ENCODE results near the gene TBC1D32. TPM values are rescaled to one million over a fixed set of nuclear protein-coding genes. Genes with fewer than 3 reads are reported as not detected.
"Not testable (repeated sequence)": the region's sequence is repeated elsewhere in the genome, so short reads cannot be mapped to it uniquely, and the experiment has no call there.

TBC1D32 gene
- total and polyA plus RNA-seq, 3 experiments from 2014 or later = 2.7 to 6.6 (median 4.9) TPM

DNA sequence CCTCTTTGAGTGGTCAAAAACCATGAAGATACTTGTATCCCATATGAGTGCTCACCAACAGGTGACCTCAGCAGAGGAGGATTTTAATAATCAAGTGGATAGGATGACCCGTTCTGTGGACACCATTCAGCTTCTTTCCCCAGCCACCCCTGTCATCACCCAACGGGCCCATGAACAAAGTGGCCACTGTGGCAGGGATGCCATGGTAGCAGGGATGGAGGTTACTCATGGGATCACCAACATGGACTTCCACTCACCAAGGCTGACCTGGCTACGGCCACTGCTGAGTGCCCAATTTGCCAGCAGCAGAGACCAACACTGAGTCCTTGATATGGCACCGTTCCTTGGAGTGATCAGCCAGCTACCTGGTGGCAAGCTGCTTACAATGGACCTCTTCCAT lies 138.2 kb downstream of the TBC1D32 start:
- H3K27ac ChIP-seq (ENCODE audit: low read depth, low read length); H3K36me3 ChIP-seq (ENCODE audit: insufficient read depth, low read length); H3K4me1 ChIP-seq (ENCODE audit: insufficient read depth, low read length); H3K27ac Mint-ChIP-seq; CTCF ChIA-PET; H3K4me3 Mint-ChIP-seq; H3K27me3 Mint-ChIP-seq; H3K4me1 Mint-ChIP-seq; DNase-seq; H3K27me3 ChIP-seq (ENCODE audit: insufficient read depth, low read length, poor library complexity, severe bottlenecking); H3K4me3 ChIP-seq (ENCODE audit: low read length); POLR2A ChIA-PET; H3K9me3 ChIP-seq (ENCODE audit: low read length); H3K9me3 Mint-ChIP-seq: not testable (repeated sequence)
- peaks cover 14 to 48% (median 30%) of the 10 kb centered on the region in 3 donors for H3K36me3 Mint-ChIP-seq

DNA sequence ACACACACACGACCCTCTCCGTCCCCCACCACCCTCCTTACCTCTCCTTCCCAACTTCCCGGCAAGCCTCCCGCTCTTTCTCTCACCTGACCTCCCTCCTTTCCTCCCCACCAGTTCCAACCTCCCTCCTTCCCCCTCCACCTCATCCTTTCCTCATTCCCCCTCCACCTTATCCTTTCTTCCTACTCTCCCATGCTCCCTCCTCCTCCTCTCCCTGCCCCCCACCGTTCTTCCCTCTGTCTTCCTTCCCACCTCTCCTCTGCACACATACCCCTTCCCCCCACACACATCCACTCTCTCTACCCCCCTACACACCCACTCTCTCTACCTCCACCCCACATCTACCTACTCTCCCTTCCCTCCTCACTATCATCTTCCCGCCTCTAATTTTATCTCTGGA lies 144.2 kb downstream of the TBC1D32 start:
- no peaks in the 10 kb centered on the region for H3K4me1 ChIP-seq (ENCODE audit: insufficient read depth, low read length)
- H3K27ac Mint-ChIP-seq = no peak overlapping the region
- no peak overlapping the region for H3K4me3 Mint-ChIP-seq
- H3K36me3 ChIP-seq (ENCODE audit: insufficient read depth, low read length) = no peaks in the 10 kb centered on the region
- no peaks in the 10 kb centered on the region for H3K27me3 ChIP-seq (ENCODE audit: insufficient read depth, low read length, poor library complexity, severe bottlenecking)
- H3K4me1 Mint-ChIP-seq = peaks cover 0 to 2% (median 0%) of the 10 kb centered on the region in 3 donors
- no peak overlapping the region for H3K27ac ChIP-seq (ENCODE audit: low read depth, low read length)
- H3K27me3 Mint-ChIP-seq = no peaks in the 10 kb centered on the region
- H3K9me3 Mint-ChIP-seq = no peaks in the 10 kb centered on the region
- H3K9me3 ChIP-seq (ENCODE audit: low read length) = no peaks in the 10 kb centered on the region
- H3K4me3 ChIP-seq (ENCODE audit: low read length) = no peak overlapping the region
- H3K36me3 Mint-ChIP-seq = peaks cover 4 to 21% (median 10%) of the 10 kb centered on the region in 3 donors
- ChIA-PET CTCF (no interaction called here), POLR2A (no interaction called here)
- DNase-seq = no peak

DNA sequence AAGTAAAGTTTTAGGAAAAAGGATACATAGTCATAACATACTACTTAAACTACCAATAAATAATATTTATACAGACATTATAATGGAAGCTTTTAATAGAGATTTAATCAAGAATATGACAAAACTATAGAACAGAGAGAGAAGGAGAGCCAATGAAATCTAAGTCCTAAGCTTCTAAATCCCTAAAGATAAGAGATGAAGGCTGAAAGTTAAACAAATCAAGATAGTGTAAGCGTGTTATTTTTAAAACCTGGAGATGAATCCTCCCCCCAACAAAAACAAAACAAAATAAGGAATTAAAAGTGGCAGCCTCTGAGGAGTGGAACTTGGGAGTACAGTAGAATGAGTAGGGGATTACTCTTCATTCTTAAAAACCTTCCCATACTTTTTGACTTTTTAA lies 145.9 kb downstream of the TBC1D32 start:
- ChIA-PET CTCF (no interaction called here), POLR2A (no interaction called here)
- Histone ChIP-seq H3K27ac (ENCODE audit: low read depth, low read length) (no peak overlapping the region), H3K4me3 (ENCODE audit: low read length) (no peak overlapping the region), H3K27me3 (ENCODE audit: insufficient read depth, low read length, poor library complexity, severe bottlenecking) (no peaks in the 10 kb centered on the region), H3K9me3 (ENCODE audit: low read length) (no peaks in the 10 kb centered on the region), H3K4me1 (ENCODE audit: insufficient read depth, low read length) (no peaks in the 10 kb centered on the region), H3K36me3 (ENCODE audit: insufficient read depth, low read length) (no peaks in the 10 kb centered on the region)
- Mint-ChIP-seq H3K4me3 (no peak overlapping the region), H3K27ac (no peak overlapping the region), H3K36me3 (peaks cover 5 to 23% (median 9%) of the 10 kb centered on the region in 3 donors), H3K27me3 (no peaks in the 10 kb centered on the region), H3K4me1 (peaks cover 0 to 2% (median 0%) of the 10 kb centered on the region in 3 donors), H3K9me3 (no peaks in the 10 kb centered on the region)
- DNase-seq = no peak

DNA sequence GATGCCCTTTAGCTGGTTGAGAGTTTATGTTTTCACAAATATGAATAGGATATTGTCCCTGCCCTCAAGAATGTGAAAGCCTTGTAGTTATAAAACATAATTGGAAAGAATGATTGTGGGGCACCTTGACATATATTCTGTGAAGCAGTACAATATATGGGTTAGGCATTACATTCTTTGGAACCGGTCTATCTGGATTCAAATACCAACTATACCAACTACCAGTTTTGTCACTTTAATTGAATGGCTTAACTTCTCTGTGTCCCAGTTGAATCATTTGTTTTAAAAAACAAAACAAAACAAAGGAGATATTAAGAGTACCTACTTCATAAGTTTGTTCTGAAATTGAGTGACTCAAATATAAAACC lies 146.5 kb downstream of the TBC1D32 start:
- no peak overlapping the region for H3K27ac ChIP-seq (ENCODE audit: low read depth, low read length)
- Mint-ChIP-seq H3K4me3 (no peak overlapping the region), H3K4me1 (peaks cover 0 to 2% (median 0%) of the 10 kb centered on the region in 3 donors), H3K9me3 (no peaks in the 10 kb centered on the region), H3K27ac (no peak overlapping the region), H3K27me3 (no peaks in the 10 kb centered on the region), H3K36me3 (peaks cover 5 to 17% (median 10%) of the 10 kb centered on the region in 3 donors)
- H3K9me3 ChIP-seq (ENCODE audit: low read length) = no peaks in the 10 kb centered on the region
- DNase-seq = no peak
- H3K4me3 ChIP-seq (ENCODE audit: low read length) = no peak overlapping the region
- CTCF ChIA-PET = no interaction called here
- POLR2A ChIA-PET = no interaction called here
- no peaks in the 10 kb centered on the region for H3K27me3 ChIP-seq (ENCODE audit: insufficient read depth, low read length, poor library complexity, severe bottlenecking)
- no peaks in the 10 kb centered on the region for H3K36me3 ChIP-seq (ENCODE audit: insufficient read depth, low read length)
- H3K4me1 ChIP-seq (ENCODE audit: insufficient read depth, low read length) = no peaks in the 10 kb centered on the region

DNA sequence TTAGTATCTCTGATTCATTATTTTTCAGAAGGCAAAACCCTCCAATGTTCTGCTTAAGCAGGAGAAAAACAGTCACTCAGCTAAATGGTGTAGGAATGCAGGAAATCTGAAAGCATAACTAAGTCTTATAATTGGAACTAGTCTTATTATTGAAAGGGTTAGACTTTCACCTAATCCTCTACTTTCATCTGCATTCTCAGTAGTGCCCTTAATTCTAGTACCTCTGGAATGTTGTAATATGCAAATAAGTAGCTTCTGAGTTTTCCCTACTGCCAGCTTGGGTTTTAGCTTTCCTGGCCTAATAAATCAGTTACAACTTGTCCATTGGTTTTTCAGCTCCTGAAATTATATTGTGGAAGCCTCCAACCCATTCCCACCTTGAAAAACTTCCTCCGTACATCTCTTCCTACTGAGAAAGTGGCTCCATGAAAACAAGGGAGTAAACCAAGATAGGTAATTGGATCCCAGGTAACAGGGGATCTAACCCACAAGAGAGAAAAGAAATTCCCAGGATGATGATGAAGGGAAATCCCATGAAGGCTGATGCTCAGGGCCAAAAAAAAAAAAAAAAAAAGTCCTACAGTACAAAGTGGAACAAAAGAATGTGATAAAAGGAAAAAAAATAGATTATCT lies 147.0 kb downstream of the TBC1D32 start:
- H3K36me3 ChIP-seq (ENCODE audit: insufficient read depth, low read length) = no peaks in the 10 kb centered on the region
- H3K9me3 ChIP-seq (ENCODE audit: low read length) = no peaks in the 10 kb centered on the region
- H3K4me3 Mint-ChIP-seq = no peak overlapping the region
- no peaks in the 10 kb centered on the region for H3K27me3 ChIP-seq (ENCODE audit: insufficient read depth, low read length, poor library complexity, severe bottlenecking)
- H3K4me3 ChIP-seq (ENCODE audit: low read length) = no peak overlapping the region
- POLR2A ChIA-PET = no interaction called here
- no peak overlapping the region for H3K27ac Mint-ChIP-seq
- no peaks in the 10 kb centered on the region for H3K27me3 Mint-ChIP-seq
- H3K27ac ChIP-seq (ENCODE audit: low read depth, low read length) = no peak overlapping the region
- H3K9me3 Mint-ChIP-seq = no peaks in the 10 kb centered on the region
- H3K4me1 Mint-ChIP-seq = peaks cover 0 to 2% (median 0%) of the 10 kb centered on the region in 3 donors
- peaks cover 4 to 14% (median 7%) of the 10 kb centered on the region in 3 donors for H3K36me3 Mint-ChIP-seq
- no peak for DNase-seq
- H3K4me1 ChIP-seq (ENCODE audit: insufficient read depth, low read length) = no peaks in the 10 kb centered on the region
- CTCF ChIA-PET = no interaction called here

DNA sequence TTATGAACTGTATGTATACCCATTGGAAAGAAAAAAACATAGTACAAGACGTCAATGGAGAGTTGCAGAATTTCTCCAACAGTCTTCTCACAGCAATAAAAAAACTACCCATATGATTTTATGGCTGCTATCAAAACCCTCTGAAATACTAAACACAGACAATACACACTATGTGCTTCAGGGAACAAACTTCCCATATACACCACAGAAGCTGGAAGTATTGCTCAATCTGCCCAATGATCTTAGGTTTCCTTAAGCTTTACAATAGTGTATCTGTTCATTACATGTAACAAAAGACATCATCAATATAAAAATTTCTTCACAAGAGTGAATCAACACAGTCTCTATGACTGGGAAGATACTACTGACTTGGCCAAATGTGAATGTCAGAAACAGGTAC lies 150.5 kb downstream of the TBC1D32 start:
- Mint-ChIP-seq H3K36me3 (peaks cover 13 to 35% (median 20%) of the 10 kb centered on the region in 3 donors), H3K27ac (no peak overlapping the region), H3K4me1 (no peaks in the 10 kb centered on the region), H3K9me3 (peaks cover 0 to 9% (median 4%) of the 10 kb centered on the region in 5 donors), H3K27me3 (no peaks in the 10 kb centered on the region), H3K4me3 (no peak overlapping the region)
- DNase-seq = no peak
- Histone ChIP-seq H3K4me3 (ENCODE audit: low read length) (no peak overlapping the region), H3K27ac (ENCODE audit: low read depth, low read length) (no peak overlapping the region), H3K27me3 (ENCODE audit: insufficient read depth, low read length, poor library complexity, severe bottlenecking) (no peaks in the 10 kb centered on the region), H3K4me1 (ENCODE audit: insufficient read depth, low read length) (no peaks in the 10 kb centered on the region), H3K9me3 (ENCODE audit: low read length) (no peaks in the 10 kb centered on the region), H3K36me3 (ENCODE audit: insufficient read depth, low read length) (no peaks in the 10 kb centered on the region)
- POLR2A ChIA-PET = no interaction called here
- CTCF ChIA-PET = no interaction called here

DNA sequence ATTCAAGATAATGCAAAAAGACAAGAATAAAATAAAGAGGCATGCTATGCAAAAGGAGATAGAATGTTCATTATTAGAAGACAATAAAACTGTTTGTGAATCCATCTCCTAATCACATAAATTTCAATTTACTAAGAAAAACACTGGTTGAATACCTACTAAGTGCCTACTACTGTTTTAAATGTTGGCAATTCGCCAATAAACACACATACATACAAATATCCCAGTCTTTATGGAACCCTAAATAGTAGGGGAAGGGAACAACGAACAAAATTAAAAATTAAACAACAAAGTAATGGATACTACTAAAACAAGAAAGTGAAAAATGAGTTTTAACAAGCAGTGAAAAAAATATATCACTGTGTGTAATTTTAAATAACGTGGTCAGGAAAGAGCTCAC lies 158.5 kb downstream of the TBC1D32 start:
- Mint-ChIP-seq H3K27ac (no peak overlapping the region), H3K4me3 (no peak overlapping the region), H3K4me1 (no peaks in the 10 kb centered on the region), H3K36me3 (peaks cover 16 to 61% (median 22%) of the 10 kb centered on the region in 3 donors), H3K9me3 (peaks cover 0 to 13% (median 0%) of the 10 kb centered on the region in 5 donors), H3K27me3 (no peaks in the 10 kb centered on the region)
- Histone ChIP-seq H3K4me3 (ENCODE audit: low read length) (no peak overlapping the region), H3K9me3 (ENCODE audit: low read length) (no peaks in the 10 kb centered on the region), H3K27me3 (ENCODE audit: insufficient read depth, low read length, poor library complexity, severe bottlenecking) (no peaks in the 10 kb centered on the region), H3K27ac (ENCODE audit: low read depth, low read length) (no peak overlapping the region), H3K36me3 (ENCODE audit: insufficient read depth, low read length) (no peaks in the 10 kb centered on the region), H3K4me1 (ENCODE audit: insufficient read depth, low read length) (no peaks in the 10 kb centered on the region)
- no peak for DNase-seq
- ChIA-PET CTCF (no interaction called here), POLR2A (no interaction called here)

DNA sequence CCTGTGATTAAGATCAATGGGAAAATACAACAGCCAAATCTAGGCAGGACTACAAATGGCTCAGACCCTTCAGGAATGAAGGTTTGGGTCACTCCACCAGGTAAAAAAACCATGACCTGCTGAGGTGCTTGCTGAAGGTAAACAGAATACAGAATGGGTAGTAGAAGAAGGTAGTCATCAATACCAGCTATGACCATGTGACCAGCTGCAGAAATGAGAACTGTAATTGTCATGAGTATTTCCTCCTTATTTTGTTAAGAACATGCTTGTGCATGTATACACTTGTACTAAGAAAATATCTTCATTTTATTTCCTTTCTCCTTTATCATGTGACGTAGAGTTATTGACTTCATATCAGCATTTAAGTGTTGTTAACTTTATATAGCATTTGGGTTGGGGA lies 161.8 kb downstream of the TBC1D32 start:
- H3K4me1 Mint-ChIP-seq; H3K36me3 ChIP-seq (ENCODE audit: insufficient read depth, low read length); H3K4me3 ChIP-seq (ENCODE audit: low read length); DNase-seq; H3K9me3 ChIP-seq (ENCODE audit: low read length); H3K27ac ChIP-seq (ENCODE audit: low read depth, low read length); H3K27me3 Mint-ChIP-seq; H3K27me3 ChIP-seq (ENCODE audit: insufficient read depth, low read length, poor library complexity, severe bottlenecking); H3K9me3 Mint-ChIP-seq; H3K27ac Mint-ChIP-seq; CTCF ChIA-PET; POLR2A ChIA-PET; H3K4me3 Mint-ChIP-seq; H3K4me1 ChIP-seq (ENCODE audit: insufficient read depth, low read length): not testable (repeated sequence)
- H3K36me3 Mint-ChIP-seq = peaks cover 10 to 47% (median 17%) of the 10 kb centered on the region in 3 donors

DNA sequence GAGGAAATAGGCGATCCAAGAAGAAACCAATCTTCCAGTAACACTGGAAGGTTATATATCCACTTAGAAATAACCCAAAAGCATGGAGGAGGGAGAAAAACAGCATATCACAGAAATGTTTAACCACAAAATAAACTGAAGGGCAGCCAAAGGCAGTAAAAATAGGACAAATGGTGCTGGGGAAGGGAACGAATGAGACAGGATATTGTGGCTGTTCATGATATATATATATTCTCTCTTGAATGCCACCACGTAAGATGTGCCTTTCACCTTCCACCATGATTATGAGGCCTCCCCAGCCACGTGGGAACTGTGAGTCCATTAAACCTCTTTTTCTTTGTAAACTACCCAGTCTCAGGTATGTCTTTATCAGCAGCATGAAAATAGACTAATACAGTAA lies 162.4 kb downstream of the TBC1D32 start:
- H3K27ac Mint-ChIP-seq = no peak overlapping the region
- H3K4me3 Mint-ChIP-seq = no peak overlapping the region
- Histone ChIP-seq H3K27me3 (ENCODE audit: insufficient read depth, low read length, poor library complexity, severe bottlenecking) (no peaks in the 10 kb centered on the region), H3K27ac (ENCODE audit: low read depth, low read length) (no peak overlapping the region), H3K36me3 (ENCODE audit: insufficient read depth, low read length) (no peaks in the 10 kb centered on the region), H3K4me1 (ENCODE audit: insufficient read depth, low read length) (no peaks in the 10 kb centered on the region), H3K9me3 (ENCODE audit: low read length) (no peaks in the 10 kb centered on the region), H3K4me3 (ENCODE audit: low read length) (no peak overlapping the region)
- H3K9me3 Mint-ChIP-seq = peaks cover 0 to 8% (median 4%) of the 10 kb centered on the region in 5 donors
- ChIA-PET POLR2A (no interaction called here), CTCF (no interaction called here)
- DNase-seq = no peak
- H3K27me3 Mint-ChIP-seq = no peaks in the 10 kb centered on the region
- H3K4me1 Mint-ChIP-seq = no peaks in the 10 kb centered on the region
- peaks cover 10 to 41% (median 12%) of the 10 kb centered on the region in 3 donors for H3K36me3 Mint-ChIP-seq
